B cell (primary cell): Measurements from ENCODE around the gene RC3H1. TPM values are rescaled to one million over a fixed set of nuclear protein-coding genes. Genes with fewer than 3 reads are reported as not detected.

Source experiments
- ATAC-seq: fragments of 200-7000 bp; cut with Tn5 transposase; one replicate; pipeline ENCODE4 v1.10.0; 2021; ENCODE audit warnings: low read depth, mild to moderate bottlenecking, moderate number of reproducible peaks, moderate library complexity
- CTCF ChIA-PET: fragments of 350-600 bp; sonication (Branson Sonifier 250); formaldehyde crosslinking; loops from one replicate; lab custom pipeline; 2021; ENCODE audit warnings: antibody characterized with exemption, inconsistent platforms; lab: Charles Lee
- POLR2A ChIA-PET: fragments of 350-600 bp; sonication (Branson Sonifier 250); formaldehyde crosslinking; loops from one replicate; lab custom pipeline; 2021; ENCODE audit warnings: antibody characterized with exemption; lab: Charles Lee
- DNase-seq: peaks from one replicate; pipeline ENCODE4 v3.0.0; 2013
- H2AFZ ChIP-seq: 2 replicates; pipeline ENCODE4 v1.6.1; 2012; ENCODE audit warnings: mild to moderate bottlenecking, low read depth, low read length; ENCODE audit not compliant: insufficient read depth, poor library complexity, severe bottlenecking
- H3K27ac ChIP-seq, 2 donors: 1 replicate in 1 of 2; 2 replicates in 1 of 2; pipeline ENCODE4 v1.5.1; 2012 to 2013; ENCODE audit warnings: low read length in 2 of 2, mild to moderate bottlenecking in 2 of 2, moderate library complexity in 1 of 2
- H3K27me3 ChIP-seq, 4 experiments: fragments of 200-600 bp in 1 of 4; sonication (generic) in 1 of 4; replicated peaks in 1 of 4; 1 replicate in 2 of 4; 2 replicates in 2 of 4; pipeline versions ENCODE4 v1.6.1 to v1.7.0; 2013 to 2016; ENCODE audit warnings: low read length in 3 of 4, mild to moderate bottlenecking in 2 of 4, mixed read lengths in 1 of 4, moderate library complexity in 1 of 4; ENCODE audit not compliant: insufficient read depth in 4 of 4, control insufficient read depth in 3 of 4; ENCODE audit errors: control extremely low read depth in 1 of 4
- H3K36me3 ChIP-seq, 2 experiments: replicated peaks in 1 of 2; 1 replicate in 1 of 2; 2 replicates in 1 of 2; pipeline versions ENCODE4 v1.6.1 to v1.7.1; 2013; ENCODE audit warnings: low read length in 1 of 2; ENCODE audit not compliant: insufficient read depth in 2 of 2, control insufficient read depth in 1 of 2; ENCODE audit errors: control extremely low read depth in 1 of 2, extremely low read depth in 1 of 2
- H3K4me1 ChIP-seq, 2 donors: fragments of 200-600 bp in 1 of 2; sonication (generic) in 1 of 2; 1 replicate in 1 of 2; 2 replicates in 1 of 2; pipeline versions ENCODE4 v1.5.1 to v1.6.1; 2013 to 2017; ENCODE audit warnings: low read length in 2 of 2; ENCODE audit not compliant: control insufficient read depth in 2 of 2, insufficient read depth in 2 of 2
- H3K4me2 ChIP-seq: replicated peaks from 2 replicates; pipeline ENCODE3; 2012; ENCODE audit warnings: mild to moderate bottlenecking, low read depth, low read length; ENCODE audit not compliant: poor library complexity, severe bottlenecking
- H3K4me3 ChIP-seq, 5 experiments: fragments of 200-600 bp in 1 of 5; sonication (generic) in 1 of 5; 1 replicate in 3 of 5; 2 replicates in 2 of 5; pipeline versions ENCODE4 v1.5.1 to v1.7.0; 2011 to 2016; ENCODE audit warnings: low read length in 4 of 5, mild to moderate bottlenecking in 4 of 5, low read depth in 2 of 5, control low read depth in 1 of 5, moderate library complexity in 1 of 5; ENCODE audit not compliant: insufficient read depth in 1 of 5; ENCODE audit errors: control extremely low read depth in 1 of 5, extremely low read depth in 1 of 5
- H3K79me2 ChIP-seq: fragments of 200-600 bp; sonication (generic); one replicate; pipeline ENCODE4 v1.6.0; 2016; ENCODE audit warnings: low read length; ENCODE audit not compliant: control insufficient read depth, insufficient read depth
- H3K9ac ChIP-seq: fragments of 200-600 bp; sonication (generic); 2 replicates; pipeline ENCODE4 v1.6.1; 2017; ENCODE audit warnings: mild to moderate bottlenecking, low read length, moderate library complexity
- H3K9me3 ChIP-seq, 3 donors: one replicate each; pipeline versions ENCODE4 v1.6.1 to v1.7.1; 2013; ENCODE audit warnings: low read length in 2 of 3; ENCODE audit not compliant: control insufficient read depth in 2 of 3, insufficient read depth in 1 of 3; ENCODE audit errors: control extremely low read depth in 1 of 3
- H4K20me1 ChIP-seq: 2 replicates; pipeline ENCODE4 v1.6.0; 2012; ENCODE audit warnings: mild to moderate bottlenecking, low read length; ENCODE audit not compliant: insufficient read depth, control insufficient read depth, poor library complexity, severe bottlenecking
- H3K27ac Mint-ChIP-seq: one replicate; pipeline ENCODE4 v1.8.0; 2021; ENCODE audit warnings: mixed read lengths
- H3K27me3 Mint-ChIP-seq: one replicate; pipeline ENCODE4 v1.8.0; 2021; ENCODE audit warnings: mixed read lengths
- H3K4me1 Mint-ChIP-seq: one replicate; pipeline ENCODE4 v1.8.0; 2021; ENCODE audit warnings: mixed read lengths
- H3K4me3 Mint-ChIP-seq: one replicate; pipeline ENCODE4 v1.8.0; 2021; ENCODE audit warnings: mixed read lengths
- H3K9me3 Mint-ChIP-seq: one replicate; pipeline ENCODE4 v1.8.0; 2022; ENCODE audit warnings: mixed read lengths; ENCODE audit not compliant: insufficient read depth
- EZH2 ChIP-seq: IDR thresholded peaks from 2 replicates; pipeline ENCODE4 v1.6.1; 2012; ENCODE audit warnings: borderline replicate concordance, low read depth, mild to moderate bottlenecking, moderate library complexity, low read length; ENCODE audit not compliant: insufficient read depth, poor library complexity, severe bottlenecking
- WGBS: methylation state at CpG from one replicate; pipeline ENCODE4 v1.1.5; 2013; ENCODE audit warnings: missing lambda C conversion rate; ENCODE audit not compliant: insufficient coverage; 5-methylcytosine and 5-hydroxymethylcytosine counted together
- intact Hi-C: fragments of 100-400 bp; cut with micrococcal nuclease; formaldehyde crosslinking; loops from one replicate; pipeline ENCODE4 v1.10.0; 2022
- polyA plus RNA-seq: library from polyadenylated mRNA; depleted of rRNA; stranded (reverse); fragments of >200 nt; gene quantifications from 2 replicates; pipeline ENCODE4 v1.2.3, GENCODE V29; 2012
- total RNA-seq, 2 donors: library from RNA; stranded (reverse); fragments of 120-200 nt in 1 of 2; gene quantifications; 1 replicate in 1 of 2; 2 replicates in 1 of 2; pipeline versions ENCODE4 v1.2.3 to v1.2.4, GENCODE V29; 2013 to 2022
- TF ChIP-seq, protein P1 (sequence below): fragments of 200-600 bp; IDR thresholded peaks from one replicate; pipeline ENCODE4 v1.8.0; 2022; ENCODE audit warnings: antibody characterized with exemption, mild to moderate bottlenecking

The RC3H1 gene
- total and polyA plus RNA-seq, 2 donors (not counting 1 experiment from before 2014, with no cell fraction given) = 6.8 to 84.5 TPM

DNA sequence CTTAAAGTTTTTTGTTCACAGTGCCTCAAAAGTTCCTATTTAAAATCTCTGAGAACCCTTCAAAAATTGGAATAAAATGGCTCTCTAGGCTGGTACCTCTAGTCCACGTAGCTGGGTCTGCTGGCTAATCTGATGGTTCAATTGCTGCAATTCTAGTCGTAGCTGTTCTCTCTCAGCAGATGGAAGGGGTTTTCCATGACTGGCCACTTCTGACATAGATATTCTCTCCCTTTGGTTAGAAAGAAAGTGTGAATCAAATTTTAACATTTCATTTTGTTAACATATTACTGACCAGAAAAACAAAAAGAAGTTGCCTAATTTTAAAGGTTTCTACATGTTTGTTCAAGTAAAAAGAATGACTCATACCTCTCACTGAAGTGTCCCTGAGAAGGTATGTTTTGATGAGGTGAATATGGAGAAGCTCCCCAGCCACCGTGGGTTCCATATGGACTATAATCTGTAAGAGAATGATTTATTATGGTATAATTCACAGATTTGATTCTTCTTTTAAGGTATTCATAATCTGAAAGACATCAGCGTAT is 75.7 kb downstream of the RC3H1 start:
- CTCF ChIA-PET = interaction anchor here (1.6 kb wide), 1 partner anchor 274 kb away, joined by 3 read pairs; no protein-coding TSS in a partner anchor
- H3K9me3 ChIP-seq = no peaks in the 10 kb centered on the region
- no peak for TF ChIP-seq EZH2
- TF ChIP-seq, protein P1, sequence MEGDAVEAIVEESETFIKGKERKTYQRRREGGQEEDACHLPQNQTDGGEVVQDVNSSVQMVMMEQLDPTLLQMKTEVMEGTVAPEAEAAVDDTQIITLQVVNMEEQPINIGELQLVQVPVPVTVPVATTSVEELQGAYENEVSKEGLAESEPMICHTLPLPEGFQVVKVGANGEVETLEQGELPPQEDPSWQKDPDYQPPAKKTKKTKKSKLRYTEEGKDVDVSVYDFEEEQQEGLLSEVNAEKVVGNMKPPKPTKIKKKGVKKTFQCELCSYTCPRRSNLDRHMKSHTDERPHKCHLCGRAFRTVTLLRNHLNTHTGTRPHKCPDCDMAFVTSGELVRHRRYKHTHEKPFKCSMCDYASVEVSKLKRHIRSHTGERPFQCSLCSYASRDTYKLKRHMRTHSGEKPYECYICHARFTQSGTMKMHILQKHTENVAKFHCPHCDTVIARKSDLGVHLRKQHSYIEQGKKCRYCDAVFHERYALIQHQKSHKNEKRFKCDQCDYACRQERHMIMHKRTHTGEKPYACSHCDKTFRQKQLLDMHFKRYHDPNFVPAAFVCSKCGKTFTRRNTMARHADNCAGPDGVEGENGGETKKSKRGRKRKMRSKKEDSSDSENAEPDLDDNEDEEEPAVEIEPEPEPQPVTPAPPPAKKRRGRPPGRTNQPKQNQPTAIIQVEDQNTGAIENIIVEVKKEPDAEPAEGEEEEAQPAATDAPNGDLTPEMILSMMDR = no peak
- H3K9ac ChIP-seq = no peak overlapping the region
- peaks cover 4% of the 10 kb centered on the region for H3K79me2 ChIP-seq
- no peak overlapping the region for H2AFZ ChIP-seq
- no peaks in the 10 kb centered on the region for H4K20me1 ChIP-seq
- POLR2A ChIA-PET = no interaction called here
- no CpG with 5 or more reads among the region's 4 CpGs for WGBS
- ATAC-seq (no peak), DNase-seq (no peak)
- no peaks in the 10 kb centered on the region for H3K27me3 ChIP-seq
- no peak overlapping the region for H3K27ac ChIP-seq
- Mint-ChIP-seq H3K27ac (no peak overlapping the region), H3K27me3 (no peaks in the 10 kb centered on the region), H3K4me3 (no peak overlapping the region), H3K4me1 (no peaks in the 10 kb centered on the region), H3K9me3 (no peaks in the 10 kb centered on the region)
- H3K4me1 ChIP-seq = no peaks in the 10 kb centered on the region
- intact Hi-C loops = no loop called here
- no peak overlapping the region for H3K4me3 ChIP-seq
- peaks cover 9 to 86% of the 10 kb centered on the region in 2 experiments for H3K36me3 ChIP-seq
- H3K4me2 ChIP-seq = no peak overlapping the region

DNA sequence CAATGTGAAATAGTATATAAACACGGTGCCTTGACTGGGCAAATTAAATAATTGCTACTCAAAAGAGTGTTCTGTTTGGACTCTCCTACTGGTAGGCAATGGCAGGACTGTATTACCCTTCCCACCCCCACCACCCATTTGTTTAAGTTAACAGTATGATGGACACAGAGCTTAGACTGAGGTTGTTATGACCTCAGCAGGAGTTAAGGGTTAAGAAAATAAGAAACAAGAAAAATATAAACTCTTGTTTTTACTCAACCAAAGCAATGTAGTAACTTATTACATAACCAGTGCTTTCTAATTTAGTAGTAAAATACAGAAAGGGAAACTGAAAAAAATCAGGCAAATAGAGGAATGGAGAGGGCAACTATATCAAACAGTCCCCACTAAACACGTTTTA is 85.1 kb downstream of the RC3H1 start:
- CTCF ChIA-PET = no interaction called here
- H3K4me1 Mint-ChIP-seq = no peaks in the 10 kb centered on the region
- intact Hi-C loops = loop anchor here (10.0 kb wide), 2 partner anchors 512 to 1192 kb away; no protein-coding TSS in a partner anchor
- no peak overlapping the region for H3K4me3 ChIP-seq
- H3K36me3 ChIP-seq = peaks cover 16 to 72% of the 10 kb centered on the region in 2 experiments
- TF ChIP-seq EZH2 = no peak
- no peaks in the 10 kb centered on the region for H4K20me1 ChIP-seq
- no peaks in the 10 kb centered on the region for H3K9me3 Mint-ChIP-seq
- no peak for DNase-seq
- no peaks in the 10 kb centered on the region for H3K27me3 ChIP-seq
- WGBS = no CpG with 5 or more reads among the region's 2 CpGs
- H3K27me3 Mint-ChIP-seq = no peaks in the 10 kb centered on the region
- no peak overlapping the region for H2AFZ ChIP-seq
- H3K79me2 ChIP-seq = no peaks in the 10 kb centered on the region
- H3K4me2 ChIP-seq = no peak overlapping the region
- no peak overlapping the region for H3K4me3 Mint-ChIP-seq
- no peak overlapping the region for H3K27ac Mint-ChIP-seq
- no peaks in the 10 kb centered on the region for H3K4me1 ChIP-seq
- POLR2A ChIA-PET = no interaction called here
- no peaks in the 10 kb centered on the region for H3K9me3 ChIP-seq
- H3K9ac ChIP-seq = no peak overlapping the region
- ATAC-seq = no peak
- H3K27ac ChIP-seq = no peak overlapping the region
